ENCODE results near the gene ACAD8. TPM values are rescaled to one million over a fixed set of nuclear protein-coding genes. Genes with fewer than 3 reads are reported as not detected.

ACAD8 gene
- total RNA-seq, 1 donor from 2014 or later = 23.1 TPM

- ChIA-PET POLR2A (interaction anchor here (1.0 to 1.7 kb wide), 2 partner anchors 16 to 37 kb away, joined by 3 to 7 read pairs; no protein-coding TSS in a partner anchor), CTCF (interaction anchor here (1.3 to 5.5 kb wide), 6 partner anchors 14 to 194 kb away, joined by 4 to 45 read pairs (median 6); partner anchors contain the start of genes NCAPD3 and VPS26B)
- Mint-ChIP-seq H3K27me3 (no peaks in the 10 kb centered on the region), H3K27ac (no peak overlapping the region), H3K4me1 (no peaks in the 10 kb centered on the region), H3K36me3 (ENCODE audit: low read depth) (peaks cover 39% of the 10 kb centered on the region), H3K9me3 (no peaks in the 10 kb centered on the region), H3K4me3 (no peak overlapping the region)
- intact Hi-C loops (cut with micrococcal nuclease) = loop anchor here (1.0 kb wide), 3 partner anchors 16 to 194 kb away; no protein-coding TSS in a partner anchor
- DNase-seq = no peak
- TF ChIP-seq CTCF (IDR thresholded peaks at IDR 0.05) = no peak
- peak; percentile 84 for ATAC-seq (ENCODE audit: low read depth)
Measured at GRCh38 chr11:134244593-134244992, 8.8 kb upstream of the ACAD8 start.

GRCh38 chr11:134245434-134245833 lies 7.9 kb upstream of the ACAD8 start:
- Mint-ChIP-seq H3K36me3 (ENCODE audit: low read depth) (peaks cover 40% of the 10 kb centered on the region), H3K27me3 (no peaks in the 10 kb centered on the region), H3K4me1 (no peaks in the 10 kb centered on the region), H3K27ac (no peak overlapping the region), H3K4me3 (no peak overlapping the region), H3K9me3 (no peaks in the 10 kb centered on the region)
- intact Hi-C loops (cut with micrococcal nuclease) = no loop called here
- ATAC-seq (ENCODE audit: low read depth) (no peak), DNase-seq (no peak)
- TF ChIP-seq CTCF (IDR thresholded peaks at IDR 0.05) = no peak
- ChIA-PET POLR2A (no interaction called here), CTCF (interaction anchor here (1.4 to 5.5 kb wide), 3 partner anchors 15 to 37 kb away, joined by 6 to 45 read pairs (median 15); partner anchors contain the start of genes NCAPD3 and VPS26B)

GRCh38 chr11:134246100-134246499 lies 7.3 kb upstream of the ACAD8 start:
- POLR2A ChIA-PET = no interaction called here
- no peak for TF ChIP-seq CTCF (IDR thresholded peaks at IDR 0.05)
- H3K27me3 Mint-ChIP-seq = no peaks in the 10 kb centered on the region
- intact Hi-C loops (cut with micrococcal nuclease) = no loop called here
- peaks cover 44% of the 10 kb centered on the region for H3K36me3 Mint-ChIP-seq (ENCODE audit: low read depth)
- ATAC-seq (ENCODE audit: low read depth) = no peak
- H3K4me1 Mint-ChIP-seq = no peaks in the 10 kb centered on the region
- H3K27ac Mint-ChIP-seq = no peak overlapping the region
- no peaks in the 10 kb centered on the region for H3K9me3 Mint-ChIP-seq
- H3K4me3 Mint-ChIP-seq = no peak overlapping the region
- no peak for DNase-seq
- CTCF ChIA-PET = interaction anchor here (5.5 kb wide), 1 partner anchor 38 kb away, joined by 45 read pairs; no protein-coding TSS in a partner anchor

- Mint-ChIP-seq H3K36me3 (ENCODE audit: low read depth) (peaks cover 48% of the 10 kb centered on the region), H3K27ac (no peak overlapping the region), H3K9me3 (no peaks in the 10 kb centered on the region), H3K4me1 (peaks cover under 1% of the 10 kb centered on the region), H3K27me3 (no peaks in the 10 kb centered on the region), H3K4me3 (no peak overlapping the region)
- no peak for DNase-seq
- ChIA-PET CTCF (no interaction called here), POLR2A (no interaction called here)
- intact Hi-C loops (cut with micrococcal nuclease) = no loop called here
- TF ChIP-seq CTCF (IDR thresholded peaks at IDR 0.05) = no peak
- ATAC-seq (ENCODE audit: low read depth) = no peak
Measured at GRCh38 chr11:134246678-134247077, 6.7 kb upstream of the ACAD8 start.

GRCh38 chr11:134248910-134249480 lies 4.4 kb upstream of the ACAD8 start:
- POLR2A ChIA-PET = interaction anchor here (1.0 kb wide), 1 partner anchor 24 kb away, joined by 4 read pairs; the partner anchor contains the start of gene VPS26B
- DNase-seq (no peak), ATAC-seq (ENCODE audit: low read depth) (no peak)
- intact Hi-C loops (cut with micrococcal nuclease) = no loop called here
- peaks cover 15% of the 10 kb centered on the region for H3K4me1 Mint-ChIP-seq
- no peak overlapping the region for H3K4me3 Mint-ChIP-seq
- CTCF ChIA-PET = interaction anchor here (1.3 kb wide), 1 partner anchor 39 kb away, joined by 3 read pairs; no protein-coding TSS in a partner anchor
- no peaks in the 10 kb centered on the region for H3K27me3 Mint-ChIP-seq
- H3K27ac Mint-ChIP-seq = no peak overlapping the region
- TF ChIP-seq CTCF (IDR thresholded peaks at IDR 0.05) = no peak
- H3K9me3 Mint-ChIP-seq = no peaks in the 10 kb centered on the region
- H3K36me3 Mint-ChIP-seq (ENCODE audit: low read depth) = peaks cover 49% of the 10 kb centered on the region
